Neural cell (in vitro differentiated cells): ENCODE data around the gene CTNNA2.

Experiments used
- EP300 ChIP-seq: fragments of 450-650 bp; conservative IDR thresholded peaks from 2 replicates; pipeline ENCODE4 v1.6.1; 2014; ENCODE audit warnings: antibody characterized with exemption, mild to moderate bottlenecking, moderate library complexity; ENCODE audit not compliant: poor library complexity, severe bottlenecking
- EZH2 ChIP-seq: fragments of 200-600, 300-800 bp; shearing (Covaris generic), sonication (generic); IDR thresholded peaks from 2 replicates; pipeline ENCODE4 v1.6.1; 2014; ENCODE audit warnings: antibody characterized with exemption, low read length, borderline replicate concordance, mild to moderate bottlenecking; ENCODE audit not compliant: insufficient read depth, poor library complexity, severe bottlenecking
- MXI1 ChIP-seq: fragments of 450-650 bp; conservative IDR thresholded peaks from 2 replicates; pipeline ENCODE4 v1.6.1; 2014; ENCODE audit warnings: antibody characterized with exemption, mild to moderate bottlenecking; ENCODE audit not compliant: poor library complexity, severe bottlenecking
- POLR2AphosphoS5 ChIP-seq: IDR thresholded peaks from 2 replicates; pipeline ENCODE4 v1.6.1; 2012
- RAD21 ChIP-seq: fragments of 450-650 bp; conservative IDR thresholded peaks from 2 replicates; pipeline ENCODE4 v1.6.1; 2014; ENCODE audit warnings: antibody characterized with exemption, mild to moderate bottlenecking, moderate library complexity
- SMC3 ChIP-seq: fragments of 450-650 bp; conservative IDR thresholded peaks from 2 replicates; pipeline ENCODE4 v1.6.1; 2014; ENCODE audit warnings: antibody characterized with exemption, mild to moderate bottlenecking, moderate library complexity; ENCODE audit not compliant: poor library complexity
- TAF1 ChIP-seq: IDR thresholded peaks from 2 replicates; pipeline ENCODE4 v1.6.1; 2012; ENCODE audit warnings: low read depth
- TF ChIP-seq, protein P1 (sequence below): fragments of 450-650 bp; IDR thresholded peaks from 2 replicates; pipeline ENCODE4 v1.5.1; 2014; ENCODE audit warnings: antibody characterized with exemption, mild to moderate bottlenecking, moderate library complexity; ENCODE audit not compliant: poor library complexity, severe bottlenecking

DNA sequence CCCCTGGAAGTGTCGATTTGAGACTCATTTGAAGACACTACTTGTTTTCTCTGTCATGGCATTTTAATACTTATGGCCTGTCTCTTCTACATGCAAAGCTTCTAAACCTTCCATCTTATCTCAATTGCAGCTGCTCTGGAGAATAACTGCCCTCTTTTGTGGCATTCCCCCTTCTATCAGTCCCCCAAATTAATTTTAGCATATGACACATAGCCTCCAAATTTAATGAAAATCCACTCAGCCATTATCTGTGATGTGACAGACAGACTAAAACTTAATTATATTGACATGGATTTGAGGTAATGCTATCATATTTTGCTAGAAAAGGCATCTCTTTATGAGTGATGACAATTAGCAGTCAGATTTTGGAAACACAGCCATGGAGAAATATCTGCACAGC lies 720.5 kb downstream of the CTNNA2 start:
- TF ChIP-seq, protein P1, sequence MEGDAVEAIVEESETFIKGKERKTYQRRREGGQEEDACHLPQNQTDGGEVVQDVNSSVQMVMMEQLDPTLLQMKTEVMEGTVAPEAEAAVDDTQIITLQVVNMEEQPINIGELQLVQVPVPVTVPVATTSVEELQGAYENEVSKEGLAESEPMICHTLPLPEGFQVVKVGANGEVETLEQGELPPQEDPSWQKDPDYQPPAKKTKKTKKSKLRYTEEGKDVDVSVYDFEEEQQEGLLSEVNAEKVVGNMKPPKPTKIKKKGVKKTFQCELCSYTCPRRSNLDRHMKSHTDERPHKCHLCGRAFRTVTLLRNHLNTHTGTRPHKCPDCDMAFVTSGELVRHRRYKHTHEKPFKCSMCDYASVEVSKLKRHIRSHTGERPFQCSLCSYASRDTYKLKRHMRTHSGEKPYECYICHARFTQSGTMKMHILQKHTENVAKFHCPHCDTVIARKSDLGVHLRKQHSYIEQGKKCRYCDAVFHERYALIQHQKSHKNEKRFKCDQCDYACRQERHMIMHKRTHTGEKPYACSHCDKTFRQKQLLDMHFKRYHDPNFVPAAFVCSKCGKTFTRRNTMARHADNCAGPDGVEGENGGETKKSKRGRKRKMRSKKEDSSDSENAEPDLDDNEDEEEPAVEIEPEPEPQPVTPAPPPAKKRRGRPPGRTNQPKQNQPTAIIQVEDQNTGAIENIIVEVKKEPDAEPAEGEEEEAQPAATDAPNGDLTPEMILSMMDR, result no peak
- TF ChIP-seq RAD21 (no peak), EP300 (no peak), POLR2AphosphoS5 (no peak), TAF1 (no peak), EZH2 (no peak), MXI1 (no peak), SMC3 (no peak)
